Epithelial cell of esophagus (primary cell): Measurements from ENCODE around the gene ZC3H7B.

ENCODE experiments used
- DNase-seq: peaks from one replicate; pipeline ENCODE4 v3.0.0; 2010; ENCODE audit warnings: low read depth
- H3K4me3 ChIP-seq: 2 replicates; pipeline ENCODE4 v1.5.1; 2011; ENCODE audit warnings: mild to moderate bottlenecking, low read length, control low read depth
- TF ChIP-seq, protein P1 (sequence below): IDR thresholded peaks from 2 replicates; pipeline ENCODE4 v1.5.1; 2011; ENCODE audit warnings: low read depth, mild to moderate bottlenecking, low read length, control low read depth, inconsistent platforms; ENCODE audit not compliant: insufficient read depth; ENCODE audit errors: missing control alignments

The ZC3H7B gene

DNA sequence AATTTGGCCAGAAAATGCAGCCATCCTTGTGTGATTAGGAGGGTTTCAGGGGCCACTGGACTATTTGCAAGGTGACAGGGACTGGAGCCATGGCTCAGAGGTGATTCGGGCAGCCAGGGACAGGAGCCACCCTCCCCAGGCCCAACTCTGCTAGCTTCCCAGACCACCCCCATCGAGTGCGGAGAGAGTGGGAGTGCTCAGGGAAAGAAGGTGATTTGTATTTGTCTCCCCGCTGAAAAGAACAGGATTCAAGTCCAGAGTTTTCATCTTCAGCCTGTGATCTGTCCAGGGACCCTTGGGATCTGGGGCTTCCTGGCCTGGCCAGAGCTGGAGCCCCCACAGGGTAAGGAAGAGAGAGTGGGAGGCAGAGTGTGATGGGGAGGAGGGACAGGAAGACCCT is 58.1 kb downstream of the ZC3H7B start:
- H3K4me3 ChIP-seq: no peak overlapping the region
- DNase-seq: no peak
- TF ChIP-seq, protein P1, sequence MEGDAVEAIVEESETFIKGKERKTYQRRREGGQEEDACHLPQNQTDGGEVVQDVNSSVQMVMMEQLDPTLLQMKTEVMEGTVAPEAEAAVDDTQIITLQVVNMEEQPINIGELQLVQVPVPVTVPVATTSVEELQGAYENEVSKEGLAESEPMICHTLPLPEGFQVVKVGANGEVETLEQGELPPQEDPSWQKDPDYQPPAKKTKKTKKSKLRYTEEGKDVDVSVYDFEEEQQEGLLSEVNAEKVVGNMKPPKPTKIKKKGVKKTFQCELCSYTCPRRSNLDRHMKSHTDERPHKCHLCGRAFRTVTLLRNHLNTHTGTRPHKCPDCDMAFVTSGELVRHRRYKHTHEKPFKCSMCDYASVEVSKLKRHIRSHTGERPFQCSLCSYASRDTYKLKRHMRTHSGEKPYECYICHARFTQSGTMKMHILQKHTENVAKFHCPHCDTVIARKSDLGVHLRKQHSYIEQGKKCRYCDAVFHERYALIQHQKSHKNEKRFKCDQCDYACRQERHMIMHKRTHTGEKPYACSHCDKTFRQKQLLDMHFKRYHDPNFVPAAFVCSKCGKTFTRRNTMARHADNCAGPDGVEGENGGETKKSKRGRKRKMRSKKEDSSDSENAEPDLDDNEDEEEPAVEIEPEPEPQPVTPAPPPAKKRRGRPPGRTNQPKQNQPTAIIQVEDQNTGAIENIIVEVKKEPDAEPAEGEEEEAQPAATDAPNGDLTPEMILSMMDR: no peak

DNA sequence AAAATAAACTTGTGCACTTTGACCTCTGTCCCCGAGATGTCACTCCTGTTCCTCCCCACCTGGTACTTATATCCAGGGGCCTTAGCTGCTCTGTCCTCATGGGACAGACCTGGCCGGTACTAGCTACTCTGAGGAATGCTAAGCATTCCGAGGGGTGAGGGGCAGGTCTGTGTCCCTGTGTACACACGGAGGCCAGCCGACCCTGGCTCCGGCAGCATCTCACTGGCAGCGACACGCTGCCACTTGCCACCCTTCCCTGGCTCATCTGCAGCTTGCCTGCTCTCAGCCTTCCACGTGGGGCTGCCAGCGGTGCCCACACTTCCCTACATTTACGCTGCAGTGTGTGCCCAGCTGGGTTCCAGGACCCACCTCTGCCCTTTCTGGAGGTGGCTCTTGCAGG is 58.8 kb downstream of the ZC3H7B start:
- H3K4me3 ChIP-seq: no peak overlapping the region
- TF ChIP-seq, protein P1: no peak
- no peak for DNase-seq

DNA sequence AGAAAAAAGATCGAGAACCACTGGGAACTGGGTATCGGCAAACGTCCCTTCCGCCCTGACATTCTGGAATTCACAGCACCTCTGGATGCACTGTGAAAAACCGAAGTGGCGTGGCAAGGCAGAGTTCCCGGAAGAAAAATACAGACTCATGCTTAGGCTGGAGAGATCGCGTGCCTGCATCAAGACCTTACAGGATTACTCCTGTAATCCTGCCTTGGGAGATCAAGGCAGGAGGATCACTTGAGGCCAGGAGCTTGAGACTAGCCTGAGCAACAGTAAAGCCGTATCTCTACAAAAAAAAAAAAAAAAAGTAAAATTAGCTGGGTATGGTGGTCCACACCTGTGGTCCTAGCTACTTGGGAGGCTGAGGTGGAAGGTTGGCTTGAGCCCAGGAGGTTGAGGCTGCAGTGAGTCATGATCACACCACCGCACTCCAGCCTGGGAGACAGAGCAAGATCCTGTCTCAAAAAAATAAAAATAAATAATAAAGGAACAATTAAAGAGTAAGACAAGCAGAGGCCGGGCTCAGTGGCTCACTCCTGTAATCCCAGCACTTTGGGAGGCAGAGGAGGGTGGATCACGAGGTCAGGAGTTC is 60.5 kb downstream of the ZC3H7B start:
- TF ChIP-seq, protein P1: no peak
- peak; percentile 16 for DNase-seq
- no peak overlapping the region for H3K4me3 ChIP-seq

DNA sequence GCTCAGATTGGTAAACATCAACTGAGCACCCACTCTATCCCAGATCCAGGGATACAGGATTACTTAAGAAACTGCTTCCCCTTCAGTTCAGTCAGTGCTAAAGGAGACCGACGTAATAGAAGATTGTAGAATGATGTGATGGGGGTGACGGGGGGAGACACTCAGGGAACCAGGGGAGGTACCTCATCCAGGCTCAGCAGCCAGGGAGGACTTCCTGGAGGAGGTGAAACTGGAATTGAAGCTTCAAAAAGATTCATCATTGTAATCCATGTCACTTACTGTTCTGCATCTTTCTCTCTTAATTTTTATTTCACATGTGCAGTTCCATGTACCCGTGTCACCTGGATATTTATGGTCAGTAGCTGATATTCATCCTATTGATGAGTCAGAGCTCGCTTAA is 61.3 kb downstream of the ZC3H7B start:
- H3K4me3 ChIP-seq: no peak overlapping the region
- TF ChIP-seq, protein P1: no peak
- DNase-seq: no peak

DNA sequence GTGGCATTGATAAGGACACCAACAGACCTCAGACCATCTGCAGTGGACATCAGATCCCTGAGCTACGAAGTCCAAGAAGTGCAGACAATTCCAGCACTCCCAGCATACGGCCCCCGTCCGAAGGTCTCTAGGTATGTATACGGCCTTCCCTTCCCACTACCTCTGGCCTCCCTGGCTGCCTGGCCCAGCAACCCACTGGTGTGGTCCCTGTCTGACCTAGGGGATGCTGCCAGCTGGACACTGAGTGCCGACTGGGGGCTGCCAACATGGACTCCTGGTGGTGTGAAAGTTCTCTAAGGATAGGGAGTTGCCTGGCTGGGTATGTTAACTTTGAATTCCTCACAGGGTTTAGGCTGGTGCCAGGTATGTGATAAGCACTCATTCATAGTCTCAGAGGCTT is 62.9 kb downstream of the ZC3H7B start:
- H3K4me3 ChIP-seq: no peak overlapping the region
- no peak for DNase-seq
- TF ChIP-seq, protein P1: no peak

DNA sequence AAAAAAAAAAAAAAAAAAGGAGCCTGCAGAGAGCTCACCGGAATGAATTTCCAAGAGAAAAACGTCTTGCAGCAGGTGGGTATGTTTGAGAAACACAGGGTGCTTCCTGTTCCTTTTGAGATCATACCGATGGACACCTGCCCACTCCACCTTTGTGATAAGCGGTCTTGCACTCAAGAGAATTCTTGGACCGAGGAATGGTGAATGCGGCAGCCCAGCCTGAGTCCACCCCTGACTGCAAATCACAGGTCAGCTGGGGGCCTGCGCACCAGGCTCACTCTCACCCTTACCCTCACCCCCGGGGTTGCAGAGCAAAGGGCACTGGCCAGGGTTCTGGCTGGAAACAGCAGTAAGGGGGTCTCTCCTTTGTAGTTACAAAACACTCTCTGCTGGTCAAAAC is 63.6 kb downstream of the ZC3H7B start:
- TF ChIP-seq, protein P1: no peak

DNA sequence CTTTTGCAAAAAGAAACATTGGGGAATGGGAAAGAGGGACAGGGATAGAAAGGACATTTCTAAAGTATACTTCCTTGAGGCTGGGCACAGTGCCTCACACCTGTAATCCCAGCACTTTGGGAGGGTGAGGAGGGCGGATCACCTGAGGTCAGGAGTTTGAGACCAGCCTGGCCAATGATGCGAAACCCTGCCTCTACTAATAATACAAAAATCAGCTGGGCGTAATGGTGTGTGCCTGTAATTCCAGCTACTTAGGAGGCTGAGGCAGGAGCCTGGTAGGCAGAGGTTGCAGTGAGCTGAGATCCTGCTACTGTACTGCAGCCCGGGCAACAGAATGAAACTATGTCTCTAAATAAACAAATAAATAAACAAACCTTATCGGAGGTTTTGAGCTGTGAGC is 64.1 kb downstream of the ZC3H7B start:
- no peak for DNase-seq
- no peak overlapping the region for H3K4me3 ChIP-seq
- TF ChIP-seq, protein P1: no peak

More for the DNA sequence above, 63.6 kb downstream of the ZC3H7B start:
- DNase-seq: no peak
- no peak overlapping the region for H3K4me3 ChIP-seq
